Activated CD4-positive, alpha-beta T cell treated with anti-CD3 and anti-CD28 coated beads, Interleukin-2, Interleukin-4, amounts not matched to agents 100 ng/mL and 50 ng/mL, durations not matched to agents 16 hours and 8 hours (primary cell): ENCODE data around the gene RPL36AL.
"Not testable (repeated sequence)": the region's sequence is repeated elsewhere in the genome, so short reads cannot be mapped to it uniquely, and the experiment has no call there.

ENCODE experiments used
- DNase-seq: peaks from one replicate; pipeline ENCODE4 v3.0.0-alpha.2; 2020; ENCODE audit warnings: low spot score

The RPL36AL gene

DNA sequence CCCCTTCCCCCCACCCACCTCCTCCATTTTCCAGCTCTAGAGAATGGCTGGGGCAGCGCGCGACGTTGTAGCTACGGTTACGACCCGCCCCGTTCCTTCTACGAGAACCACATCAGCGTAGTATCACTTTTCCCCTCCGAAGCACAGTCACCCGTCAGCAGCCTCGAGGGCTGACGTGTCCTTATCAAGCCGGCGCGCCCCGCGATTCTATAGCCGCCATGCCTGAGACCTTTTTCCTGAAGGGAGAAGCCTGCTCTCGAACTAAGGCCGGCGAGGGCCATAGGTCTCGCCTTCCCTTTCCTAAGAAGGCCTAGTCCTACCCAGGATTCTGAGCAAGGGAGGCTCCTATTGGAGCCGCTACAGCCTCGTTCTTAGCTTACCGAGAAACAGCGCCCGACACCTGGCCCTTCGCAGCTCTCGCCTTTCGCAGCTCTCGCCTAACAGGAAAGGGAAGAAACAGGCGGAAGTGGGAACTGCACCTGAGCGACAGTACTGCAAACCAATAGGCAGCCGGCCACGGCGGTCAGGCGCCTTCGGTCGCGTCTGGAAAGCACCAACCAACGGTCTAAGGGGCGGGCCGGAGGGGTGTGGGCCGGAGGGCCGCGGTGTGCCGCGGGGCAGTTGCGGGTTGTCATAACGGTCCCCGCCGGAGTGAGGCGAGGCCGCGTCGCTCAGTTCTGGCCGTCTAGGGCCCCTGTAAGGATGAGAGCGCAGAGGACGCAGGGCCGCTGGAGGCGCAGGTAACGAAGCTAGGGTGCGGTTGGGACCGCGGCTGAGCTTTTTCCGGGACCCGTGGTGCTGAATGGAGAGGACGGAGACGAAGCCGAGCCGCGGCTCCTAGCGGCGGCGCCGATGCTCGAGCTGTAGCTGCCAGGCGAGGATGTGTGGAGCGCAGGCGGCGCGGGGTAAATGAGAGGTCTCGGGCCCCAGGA, at the start of gene RPL36AL, which contains the start of gene MGAT2:
RPL36AL (minus strand) TSS at position 445 of the 932 bp plus-strand sequence. CDS start 1,522 bp downstream, outside the sequence.
MGAT2 (plus strand) TSS at position 618 of the 932 bp plus-strand sequence. CDS start 470 bp downstream, outside the sequence.
- peak; percentile 99 for DNase-seq

DNA sequence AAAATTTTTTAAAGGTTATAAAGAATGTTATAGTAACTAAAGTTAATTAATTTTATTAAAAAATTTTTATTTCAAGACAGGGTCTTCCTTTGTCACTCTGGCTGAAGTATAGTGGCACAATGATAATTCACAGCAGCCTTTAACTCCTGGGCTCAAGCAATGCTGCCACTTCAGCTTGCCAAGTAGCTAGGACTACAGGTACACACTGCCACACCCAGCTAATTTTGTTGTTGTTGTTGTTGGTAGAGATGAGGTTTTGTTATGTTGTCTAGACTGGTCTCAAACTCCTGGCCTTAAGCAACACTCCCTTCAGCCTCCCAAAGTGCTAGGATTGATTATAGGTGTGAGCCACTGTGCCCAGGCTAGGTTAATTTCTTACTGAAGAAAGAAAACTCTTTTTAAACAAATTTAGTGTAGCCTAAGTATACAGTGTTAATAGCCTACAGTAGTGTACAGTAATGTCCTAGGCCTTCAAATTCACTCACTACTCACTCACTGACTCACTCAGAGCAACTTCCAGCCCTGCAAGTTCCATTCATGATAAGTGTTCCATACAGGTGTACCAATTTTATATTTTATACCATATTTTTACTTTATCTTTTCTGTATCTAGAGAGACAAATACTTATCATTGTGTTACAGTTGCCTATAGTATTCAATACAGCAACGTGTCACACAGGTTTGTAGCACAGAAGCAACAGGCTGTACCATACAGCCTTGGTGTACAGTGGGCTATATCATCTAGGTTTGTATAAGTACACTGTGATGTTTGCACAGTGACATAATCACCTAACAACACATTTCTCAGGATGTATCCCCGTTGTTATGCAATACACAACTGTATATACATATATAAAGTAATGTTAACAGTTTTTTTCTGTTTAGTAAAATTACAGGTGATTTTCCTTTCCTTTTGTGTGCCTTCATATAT, 39.4 kb upstream of the RPL36AL start:
- no peak for DNase-seq

DNA sequence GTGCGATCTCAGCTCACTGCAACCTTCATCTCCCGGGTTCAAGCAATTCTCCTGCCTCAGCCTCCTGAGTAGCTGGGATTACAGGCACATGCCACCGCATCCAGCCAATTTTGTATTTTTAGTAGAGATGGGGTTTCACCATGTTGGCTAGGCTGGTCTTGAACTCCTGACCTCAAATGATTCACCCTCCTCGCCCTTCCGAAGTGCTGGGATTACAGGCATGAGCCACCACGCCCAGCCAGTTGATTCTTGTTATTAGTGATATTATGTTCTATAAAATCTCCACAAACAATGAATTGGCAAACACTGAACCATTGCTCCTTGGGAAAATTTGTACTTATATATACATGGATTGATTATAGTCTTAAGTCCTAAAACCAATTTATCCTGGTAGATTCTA, 37.1 kb upstream of the RPL36AL start:
- DNase-seq, result not testable (repeated sequence)

DNA sequence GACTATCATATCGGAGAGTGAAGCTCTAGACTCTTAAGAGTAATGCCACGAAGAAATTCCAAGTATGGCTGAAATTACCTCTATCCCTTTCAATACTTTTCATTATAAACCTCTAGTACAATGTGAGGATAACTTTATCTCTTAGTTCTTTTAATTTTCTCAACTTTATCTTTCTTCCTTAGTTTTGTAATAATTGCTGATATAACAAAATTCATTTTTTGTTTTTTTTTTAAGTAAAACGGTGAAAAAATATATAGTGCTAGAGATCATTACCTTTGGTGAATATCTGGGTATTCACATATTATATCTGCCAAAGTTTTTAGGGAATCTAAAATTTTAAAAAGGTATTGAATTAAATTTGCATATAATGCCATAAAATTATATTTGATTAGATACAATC, 34.1 kb upstream of the RPL36AL start:
- DNase-seq, result no peak

DNA sequence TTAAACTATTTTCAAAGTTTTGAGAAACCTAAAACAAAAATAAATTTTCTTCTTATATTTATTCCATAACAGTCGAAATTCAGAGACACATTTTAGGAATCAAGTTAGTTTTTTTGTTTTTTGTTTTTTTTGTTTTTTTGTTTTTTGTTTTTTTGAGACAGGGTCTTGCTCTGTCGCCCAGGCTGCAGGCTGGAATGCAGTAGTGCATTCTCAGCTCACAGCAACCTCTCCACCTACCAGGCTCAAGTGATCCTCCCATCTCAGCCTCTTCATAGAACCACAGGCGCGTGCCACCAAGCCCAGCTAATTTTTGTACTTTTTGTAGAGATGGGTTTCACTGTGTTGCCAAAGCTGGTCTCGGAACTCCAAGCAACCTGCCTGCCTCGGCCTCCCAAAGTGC, 33.1 kb upstream of the RPL36AL start:
- no peak for DNase-seq

DNA sequence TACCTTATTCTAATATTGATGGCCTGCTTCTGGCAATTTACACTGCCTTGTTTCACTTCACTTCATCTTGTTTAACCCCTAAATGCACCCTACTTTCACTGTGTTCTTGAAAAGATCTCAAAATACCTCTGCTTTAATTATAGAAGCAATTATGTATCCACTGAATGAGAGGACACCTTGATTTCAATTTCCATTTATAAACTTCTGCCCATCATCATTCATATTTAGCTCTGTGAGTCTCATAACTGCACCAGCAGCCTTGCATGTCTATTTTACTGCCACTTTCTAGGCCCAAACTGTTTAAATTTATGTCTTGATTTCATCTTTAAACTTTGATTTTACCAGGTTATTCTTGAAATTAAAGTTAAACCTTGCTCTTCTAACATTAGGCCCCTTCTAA, 21.7 kb upstream of the RPL36AL start:
- DNase-seq, result no peak

DNA sequence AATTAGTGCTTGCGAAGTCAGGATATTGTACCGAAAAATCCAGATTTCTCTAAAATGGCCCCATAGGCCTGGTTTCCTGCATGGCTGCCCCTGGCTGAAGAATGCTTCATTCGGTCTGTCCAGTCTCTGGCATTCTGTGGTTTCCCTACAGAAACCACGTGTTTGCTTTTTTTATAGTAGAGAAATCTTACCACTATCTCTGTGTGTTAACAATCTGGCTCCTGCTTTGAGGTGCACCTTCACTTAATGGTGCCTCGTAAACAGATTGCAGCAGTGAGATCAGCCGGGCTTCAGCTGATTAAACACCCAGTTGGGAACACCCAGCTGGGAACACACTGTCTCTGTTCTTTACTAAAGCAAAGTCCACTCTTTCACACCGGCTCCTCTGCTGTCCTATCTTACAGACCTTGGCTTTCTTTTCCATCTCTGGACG, 21.3 kb upstream of the RPL36AL start:
- no peak for DNase-seq

DNA sequence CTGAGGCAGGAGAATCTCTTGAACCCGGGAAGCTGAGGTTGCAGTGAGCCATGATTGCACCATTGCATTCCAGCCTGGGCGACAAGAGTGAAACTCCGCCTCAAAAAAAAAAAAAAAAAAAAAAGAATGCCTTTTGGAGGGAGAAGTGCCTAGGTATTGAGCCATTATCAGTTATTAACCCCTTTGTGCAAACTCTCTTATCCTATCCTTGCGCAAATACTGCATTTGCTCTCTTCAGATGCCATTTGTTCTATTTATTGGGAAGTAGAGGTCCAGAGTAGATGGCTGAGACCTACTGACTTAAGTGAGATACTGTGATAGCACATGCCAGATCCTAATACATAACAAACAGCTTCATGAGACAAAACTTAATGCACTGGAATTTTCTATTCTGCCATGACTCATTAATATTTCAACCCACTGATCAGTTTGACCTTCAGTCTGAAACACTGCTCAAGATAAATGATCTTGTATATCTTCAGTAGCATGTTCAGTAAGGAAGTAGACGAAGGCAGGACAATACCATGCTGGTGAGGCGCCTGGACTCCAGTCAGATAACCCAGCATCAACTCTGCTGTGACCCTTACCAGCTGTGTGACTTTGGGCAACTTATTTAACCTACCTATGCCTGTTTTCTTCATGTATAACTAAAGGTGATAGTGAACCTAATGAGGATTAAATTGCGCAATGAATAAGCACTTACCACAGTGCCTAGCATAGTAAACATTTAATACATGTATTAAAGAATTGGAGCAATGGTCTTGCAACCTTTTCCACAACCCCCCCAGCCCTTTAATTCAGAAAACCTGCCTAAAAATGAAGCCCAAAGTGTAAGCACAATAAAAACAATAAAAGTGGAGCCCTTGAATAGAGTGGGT, 20.4 kb upstream of the RPL36AL start:
- no peak for DNase-seq

DNA sequence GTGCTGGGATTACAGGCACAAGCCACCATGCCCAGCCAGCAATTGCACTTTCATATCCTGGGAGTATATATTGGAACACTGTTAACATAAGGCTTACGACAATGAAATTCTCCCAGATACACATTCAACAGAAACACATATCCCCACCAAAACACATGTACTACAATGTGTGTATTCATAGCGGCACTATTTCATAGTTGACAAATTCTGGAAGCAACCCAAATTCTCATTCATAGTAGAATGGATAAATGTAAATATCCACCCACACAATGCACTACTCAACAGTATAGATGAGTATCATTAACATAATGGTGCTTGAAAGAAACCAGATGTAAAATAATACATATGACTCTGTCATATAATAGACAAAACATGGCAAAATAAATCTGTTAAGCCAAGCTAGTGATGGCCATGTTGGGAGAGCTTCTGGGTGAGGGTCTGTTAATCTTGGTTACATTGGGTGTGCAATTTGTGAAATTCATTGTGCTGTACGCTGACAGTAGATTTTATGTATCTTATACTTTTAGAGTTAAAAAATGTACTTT, 17.2 kb upstream of the RPL36AL start:
- no peak for DNase-seq

DNA sequence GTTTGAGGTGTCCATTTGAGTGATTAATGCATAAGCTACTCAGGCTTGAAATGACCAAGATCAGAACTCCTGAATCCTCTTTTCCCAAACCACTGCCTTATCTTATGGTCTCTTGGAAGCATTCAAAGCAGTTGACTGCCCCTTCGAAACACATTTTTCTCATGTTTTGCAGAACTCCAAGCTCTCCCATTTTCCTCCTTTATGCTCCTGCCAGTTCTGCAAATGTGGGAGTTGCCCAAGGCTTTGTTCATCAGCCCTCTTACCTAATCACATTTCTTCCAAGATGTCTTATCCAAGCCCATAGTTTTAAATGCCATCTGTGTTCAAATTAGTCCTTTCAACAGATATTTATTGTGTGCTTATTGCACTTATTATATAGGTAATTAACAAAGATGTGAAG, 16.4 kb upstream of the RPL36AL start:
- DNase-seq, result no peak

DNA sequence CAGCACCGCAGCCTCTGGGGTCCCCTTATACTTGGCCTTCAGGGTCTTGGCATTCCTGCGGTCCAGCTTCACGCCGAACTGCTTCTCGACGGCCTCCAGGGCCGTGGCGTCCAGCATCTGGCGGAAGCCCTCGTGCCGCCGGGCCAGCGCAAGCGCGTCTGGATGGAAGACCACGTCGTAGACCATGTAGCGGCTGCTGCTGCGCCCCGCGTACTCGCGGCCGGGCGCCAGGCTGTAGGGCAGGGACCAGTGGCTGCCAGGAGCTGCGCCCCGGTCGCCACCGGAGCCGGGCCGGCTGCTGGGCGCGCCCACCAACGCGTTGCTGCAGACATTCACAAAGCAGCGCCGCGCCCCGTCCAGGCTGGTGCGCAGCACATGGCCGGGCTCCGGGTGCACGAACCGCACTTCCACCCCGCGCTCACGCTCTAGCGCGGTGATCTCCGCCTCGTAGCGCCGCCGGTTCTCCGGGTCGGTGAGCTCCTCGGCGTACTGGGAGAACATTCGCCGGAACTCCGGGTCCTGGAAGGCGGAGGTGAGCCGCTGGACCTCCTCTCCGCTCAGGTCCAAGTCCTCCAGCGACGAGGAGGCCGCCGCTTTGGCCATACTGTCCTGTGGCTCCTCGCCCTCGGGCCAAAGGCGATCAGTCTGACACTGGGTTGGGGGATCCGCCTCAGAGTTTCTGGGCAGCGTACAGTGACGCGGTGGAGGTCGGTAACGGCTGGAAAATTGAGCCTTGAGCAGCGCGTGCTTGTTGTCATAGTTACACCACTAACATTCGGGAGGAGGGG, 14.3 kb upstream of the RPL36AL start, which contains the start of gene DNAAF2:
DNAAF2 (minus strand) TSS at position 698 of the 788 bp plus-strand sequence; CDS start at position 603, 95 bp downstream.
- DNase-seq, result peak; percentile 61

DNA sequence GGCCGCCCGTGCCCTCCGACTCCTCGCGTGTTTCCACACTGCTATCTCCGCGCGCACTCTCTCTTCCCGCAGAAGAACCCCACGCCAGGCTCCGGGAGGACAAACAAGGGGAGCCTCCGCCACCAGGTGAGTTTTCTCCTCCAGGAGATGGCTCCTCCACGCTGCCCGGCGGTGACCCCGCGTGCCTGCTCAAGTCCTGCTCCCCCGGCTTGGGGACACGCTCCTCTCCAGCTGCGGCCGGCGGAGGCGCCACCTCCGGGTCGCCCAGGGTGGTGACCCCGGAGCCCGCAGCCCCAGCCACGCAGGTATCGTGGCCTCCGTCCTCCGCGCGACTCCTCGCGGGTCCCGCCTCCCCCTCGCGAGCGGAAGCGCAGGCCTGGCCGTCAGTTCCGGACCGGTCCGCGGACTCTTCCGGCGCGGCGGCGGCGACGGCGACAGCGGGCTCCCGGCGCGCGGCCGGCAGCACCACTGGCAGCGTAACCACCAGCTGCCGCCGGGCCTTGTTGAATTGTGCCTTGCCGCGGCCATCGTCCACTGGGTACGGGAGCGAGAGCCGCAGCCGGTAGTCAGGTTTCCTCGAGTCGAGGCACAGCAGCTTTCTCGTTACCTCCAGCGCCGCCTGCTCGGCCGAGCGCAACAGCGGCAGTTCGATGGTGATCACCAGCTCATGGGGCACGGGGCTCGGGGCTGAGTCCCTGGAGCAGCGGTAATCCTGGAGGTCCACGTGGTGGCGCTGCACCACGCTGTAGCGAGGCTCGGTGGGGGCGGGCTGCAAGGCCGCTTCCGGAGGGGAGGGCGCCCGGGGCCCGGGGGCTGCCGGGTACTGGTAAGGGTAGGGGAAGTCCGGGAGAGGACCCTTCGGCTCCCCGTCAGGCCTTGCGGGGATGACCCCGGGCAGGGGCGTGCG, 13.5 kb upstream of the RPL36AL start:
- DNase-seq, result peak; percentile 95

DNA sequence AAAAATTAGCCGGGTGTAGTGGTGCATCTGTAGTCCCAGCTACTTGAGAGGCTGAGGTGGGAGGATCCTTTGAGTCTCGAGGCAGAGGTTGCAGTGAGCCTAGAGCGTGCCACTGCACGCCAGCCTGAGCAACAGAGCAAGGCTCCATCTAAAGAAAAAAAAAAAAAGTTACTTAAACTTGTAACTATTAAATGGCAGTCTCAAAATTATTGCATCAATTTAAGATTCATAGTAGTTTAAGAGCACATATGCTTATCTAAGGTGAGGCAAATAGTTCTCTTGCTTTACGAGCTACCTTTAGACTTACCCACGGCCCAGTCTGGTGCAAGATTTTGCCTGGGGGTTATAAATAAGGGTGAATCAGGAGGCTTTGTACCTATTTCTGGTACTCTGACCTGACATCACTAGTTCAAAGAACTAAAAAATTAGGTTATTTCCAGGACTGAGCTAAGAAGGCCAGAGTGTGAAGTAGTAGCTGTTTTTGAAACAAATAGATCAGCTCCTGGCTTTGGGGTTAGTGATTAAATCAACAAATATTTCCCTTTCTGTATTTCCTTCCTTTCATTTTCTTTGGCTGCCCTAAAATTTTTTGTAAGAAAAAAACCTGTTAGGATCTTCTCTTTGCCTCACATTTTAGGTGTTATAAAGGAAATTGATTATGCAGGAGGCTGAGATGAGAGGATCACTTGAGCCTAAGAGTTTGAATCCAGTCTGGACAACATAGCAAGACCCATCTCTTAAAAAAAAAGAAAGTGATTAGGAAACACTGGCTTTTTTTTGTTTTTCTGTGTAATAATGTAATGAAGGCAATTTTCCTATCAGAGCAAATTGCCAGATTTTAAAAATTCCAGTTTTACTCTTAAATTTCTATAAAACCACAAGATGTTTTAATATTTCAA, 3.8 kb upstream of the RPL36AL start:
- peak; percentile 48 for DNase-seq

DNA sequence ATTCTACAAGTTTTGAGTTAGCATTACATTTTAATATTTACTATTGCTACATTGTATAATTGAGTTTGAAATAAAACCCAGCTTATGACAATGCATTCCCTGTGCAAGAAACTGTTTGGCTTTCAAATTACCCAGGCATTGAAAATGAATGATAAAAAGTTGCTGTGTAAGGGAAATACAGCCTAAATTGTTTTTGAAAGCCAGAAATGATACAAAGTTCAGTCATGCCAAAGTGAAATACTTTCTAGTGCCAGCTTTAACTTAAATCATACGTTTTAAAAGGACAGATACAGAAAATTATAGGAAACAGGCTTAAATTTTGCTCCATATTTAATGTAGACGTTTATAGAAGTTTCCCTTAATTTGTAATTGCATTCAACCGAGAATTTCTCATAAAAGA, 3.0 kb upstream of the RPL36AL start:
- no peak for DNase-seq

DNA sequence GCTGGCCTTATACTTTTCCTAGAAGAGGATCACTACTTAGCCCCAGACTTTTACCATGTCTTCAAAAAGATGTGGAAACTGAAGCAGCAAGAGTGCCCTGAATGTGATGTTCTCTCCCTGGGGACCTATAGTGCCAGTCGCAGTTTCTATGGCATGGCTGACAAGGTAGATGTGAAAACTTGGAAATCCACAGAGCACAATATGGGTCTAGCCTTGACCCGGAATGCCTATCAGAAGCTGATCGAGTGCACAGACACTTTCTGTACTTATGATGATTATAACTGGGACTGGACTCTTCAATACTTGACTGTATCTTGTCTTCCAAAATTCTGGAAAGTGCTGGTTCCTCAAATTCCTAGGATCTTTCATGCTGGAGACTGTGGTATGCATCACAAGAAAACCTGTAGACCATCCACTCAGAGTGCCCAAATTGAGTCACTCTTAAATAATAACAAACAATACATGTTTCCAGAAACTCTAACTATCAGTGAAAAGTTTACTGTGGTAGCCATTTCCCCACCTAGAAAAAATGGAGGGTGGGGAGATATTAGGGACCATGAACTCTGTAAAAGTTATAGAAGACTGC, 1.7 kb upstream of the RPL36AL start:
- no peak for DNase-seq

DNA sequence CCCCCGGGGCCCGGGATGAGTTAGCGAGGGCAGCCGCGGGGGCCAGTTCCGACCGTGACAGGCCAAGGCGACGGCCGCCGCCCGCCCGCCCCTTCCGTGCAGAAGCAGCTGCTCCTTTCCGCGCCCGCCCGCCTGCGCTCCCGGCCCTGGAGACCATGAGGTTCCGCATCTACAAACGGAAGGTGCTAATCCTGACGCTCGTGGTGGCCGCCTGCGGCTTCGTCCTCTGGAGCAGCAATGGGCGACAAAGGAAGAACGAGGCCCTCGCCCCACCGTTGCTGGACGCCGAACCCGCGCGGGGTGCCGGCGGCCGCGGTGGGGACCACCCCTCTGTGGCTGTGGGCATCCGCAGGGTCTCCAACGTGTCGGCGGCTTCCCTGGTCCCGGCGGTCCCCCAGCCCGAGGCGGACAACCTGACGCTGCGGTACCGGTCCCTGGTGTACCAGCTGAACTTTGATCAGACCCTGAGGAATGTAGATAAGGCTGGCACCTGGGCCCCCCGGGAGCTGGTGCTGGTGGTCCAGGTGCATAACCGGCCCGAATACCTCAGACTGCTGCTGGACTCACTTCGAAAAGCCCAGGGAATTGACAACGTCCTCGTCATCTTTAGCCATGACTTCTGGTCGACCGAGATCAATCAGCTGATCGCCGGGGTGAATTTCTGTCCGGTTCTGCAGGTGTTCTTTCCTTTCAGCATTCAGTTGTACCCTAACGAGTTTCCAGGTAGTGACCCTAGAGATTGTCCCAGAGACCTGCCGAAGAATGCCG, 872 bp upstream of the RPL36AL start:
- peak; percentile 57 for DNase-seq

DNA sequence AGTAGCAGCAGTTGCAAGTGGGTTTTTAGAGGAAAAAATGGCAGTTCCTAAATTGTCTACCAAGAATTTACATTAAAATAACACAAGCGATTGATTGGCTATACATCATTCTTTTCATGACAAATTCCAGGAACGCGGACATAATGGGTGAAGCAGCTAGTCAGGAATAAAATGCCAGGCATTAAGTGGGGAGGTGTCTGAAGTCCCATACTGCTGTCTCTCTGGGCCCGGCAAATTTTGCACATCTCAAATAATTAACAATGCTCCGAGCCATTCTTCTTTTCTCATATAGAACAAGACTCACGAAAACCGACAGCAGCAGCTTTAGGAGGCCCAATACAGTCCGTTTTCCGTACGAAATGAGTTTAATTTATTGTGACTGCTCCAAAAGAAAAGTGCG, 696 bp downstream of the RPL36AL start:
- no peak for DNase-seq
